WTC11 (cell line): ENCODE data around the gene HES3.
A peak's percentile ranks its signal among the peaks of the same experiment; 100 is the strongest.

Experiments
- CTCF ChIP-seq: fragments of 200-600 bp; IDR thresholded peaks from 2 replicates; pipeline ENCODE4 v1.8.0; 2022; ENCODE audit warnings: antibody characterized with exemption
- ESRRA ChIP-seq: sonication (generic); formaldehyde crosslinking; IDR thresholded peaks from 2 replicates; pipeline ENCODE4 v1.8.1; 2022; ENCODE audit warnings: mild to moderate bottlenecking, missing genetic modification reagents, borderline replicate concordance
- ETV6 ChIP-seq: sonication (generic); formaldehyde crosslinking; IDR thresholded peaks from 2 replicates; pipeline ENCODE4 v1.8.1; 2022; ENCODE audit warnings: mild to moderate bottlenecking, missing genetic modification reagents
- NR3C1 ChIP-seq: sonication (generic); formaldehyde crosslinking; conservative IDR thresholded peaks from 2 replicates; pipeline ENCODE4 v1.8.1; 2023; ENCODE audit warnings: low read depth, mild to moderate bottlenecking, missing genetic modification reagents
- SOX15 ChIP-seq: fragments of 250-450 bp; sonication (Bioruptor Pico); IDR thresholded peaks from 2 replicates; pipeline ENCODE4 v1.9.0; 2021; ENCODE audit warnings: mild to moderate bottlenecking
- SP1 ChIP-seq: sonication (generic); formaldehyde crosslinking; conservative IDR thresholded peaks from 2 replicates; pipeline ENCODE4 v1.8.1; 2022; ENCODE audit warnings: missing genetic modification reagents
- TF ChIP-seq, protein P1 (sequence below): sonication (generic); formaldehyde crosslinking; IDR thresholded peaks from 2 replicates; pipeline ENCODE4 v1.8.1; 2023; ENCODE audit warnings: mild to moderate bottlenecking, missing genetic modification reagents, moderate library complexity
- TF ChIP-seq, protein P2 (sequence below): sonication (generic); formaldehyde crosslinking; IDR thresholded peaks from 2 replicates; pipeline ENCODE4 v1.8.0; 2022; ENCODE audit warnings: mild to moderate bottlenecking, missing genetic modification reagents

DNA sequence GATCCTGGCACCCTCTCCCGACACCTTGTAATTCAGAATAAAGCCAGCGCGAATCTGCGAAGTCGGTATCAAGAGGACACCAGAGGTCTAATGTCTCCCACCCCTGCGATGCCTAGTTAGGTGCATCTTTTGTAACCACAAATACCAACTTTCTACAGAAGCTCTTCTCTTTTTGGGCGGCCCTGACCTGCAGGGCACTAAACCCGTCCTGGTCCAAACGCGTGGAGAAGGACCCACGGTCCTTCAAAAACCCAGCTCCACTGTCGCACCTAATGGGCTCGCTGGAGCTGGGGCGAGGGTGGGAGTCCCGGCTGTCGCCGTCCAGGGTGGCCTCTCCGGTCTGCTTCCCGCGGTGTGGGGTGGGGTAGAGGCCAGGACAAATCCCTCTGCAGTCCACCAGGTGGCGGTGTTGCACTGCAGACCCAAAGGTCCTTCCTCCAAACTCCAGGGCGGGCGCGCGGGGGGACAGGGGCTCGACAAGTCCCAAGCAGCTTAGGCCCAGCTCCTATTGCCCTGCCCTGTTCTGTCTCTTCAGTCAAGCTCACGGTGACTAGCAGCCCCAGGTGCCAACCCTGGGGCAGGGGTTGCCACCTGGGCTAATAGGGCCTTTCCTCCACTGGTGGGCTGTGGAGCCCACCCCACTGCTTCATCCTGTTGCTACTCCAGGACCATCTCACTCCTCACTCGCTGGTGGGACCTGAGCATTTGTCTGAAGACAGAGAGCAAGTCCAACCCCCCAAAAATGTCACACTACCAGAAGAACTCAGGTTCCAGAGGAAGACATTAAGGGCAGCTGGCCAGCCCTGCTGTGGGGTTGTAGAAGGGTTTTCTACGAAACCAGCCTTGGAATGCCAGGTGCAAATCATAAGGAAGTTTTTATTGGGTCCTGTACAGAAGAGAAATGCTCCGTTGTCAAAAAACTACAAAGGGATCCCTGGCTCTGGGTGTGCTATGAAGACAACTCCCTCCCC lies 2.8 kb downstream of the HES3 start:
- TF ChIP-seq SP1 (CRISPR knock-in tag) (peak; percentile 38; the same call in 1 of the 2 replicates), SOX15 (CRISPR knock-in tag) (no peak), CTCF (peak; percentile 99), ETV6 (CRISPR knock-in tag) (no peak; the same call in 1 of the 2 replicates), ESRRA (CRISPR knock-in tag) (no peak), NR3C1 (CRISPR knock-in tag) (no peak)
- TF ChIP-seq, protein P1, sequence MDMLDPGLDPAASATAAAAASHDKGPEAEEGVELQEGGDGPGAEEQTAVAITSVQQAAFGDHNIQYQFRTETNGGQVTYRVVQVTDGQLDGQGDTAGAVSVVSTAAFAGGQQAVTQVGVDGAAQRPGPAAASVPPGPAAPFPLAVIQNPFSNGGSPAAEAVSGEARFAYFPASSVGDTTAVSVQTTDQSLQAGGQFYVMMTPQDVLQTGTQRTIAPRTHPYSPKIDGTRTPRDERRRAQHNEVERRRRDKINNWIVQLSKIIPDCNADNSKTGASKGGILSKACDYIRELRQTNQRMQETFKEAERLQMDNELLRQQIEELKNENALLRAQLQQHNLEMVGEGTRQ (CRISPR knock-in tag) = no peak
- TF ChIP-seq, protein P2, sequence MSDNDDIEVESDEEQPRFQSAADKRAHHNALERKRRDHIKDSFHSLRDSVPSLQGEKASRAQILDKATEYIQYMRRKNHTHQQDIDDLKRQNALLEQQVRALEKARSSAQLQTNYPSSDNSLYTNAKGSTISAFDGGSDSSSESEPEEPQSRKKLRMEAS (CRISPR knock-in tag) = no peak; the same call in 1 of the 2 replicates
